H1 (cell line): ENCODE measurements around the gene INPP5A. TPM values are rescaled to one million over a fixed set of nuclear protein-coding genes. Genes with fewer than 3 reads are reported as not detected.

Experiments used
- CTCF ChIA-PET: fragments of 300-600 bp; sonication (Branson Sonifier 250); formaldehyde crosslinking; loops from one replicate; lab custom pipeline; 2021; ENCODE audit not compliant: partially characterized antibody; lab: Charles Lee
- POLR2A ChIA-PET: fragments of 300-600 bp; sonication (Branson Sonifier 250); formaldehyde crosslinking; loops from one replicate; lab custom pipeline; 2021; ENCODE audit warnings: inconsistent platforms; ENCODE audit not compliant: partially characterized antibody; lab: Charles Lee
- DNase-seq, 2 experiments: peaks; one replicate each; pipeline versions ENCODE4 v3.0.0 to v3.0.0-alpha.2; 2010 to 2022; ENCODE audit warnings: low spot score in 2 of 2, low read depth in 1 of 2, mixed read lengths in 1 of 2
- FAIRE-seq: peaks from 2 replicates; lab custom pipeline; 2011; peaks lifted over from hg19 to GRCh38; lab: Jason Lieb, UNC
- H2AFZ ChIP-seq: 2 replicates; pipeline ENCODE4 v1.8.1; 2012; ENCODE audit warnings: low read length, inconsistent platforms
- H2AK5ac ChIP-seq: 2 replicates; pipeline ENCODE4 v1.6.1; 2013; ENCODE audit warnings: low read depth, low read length
- H2BK120ac ChIP-seq: replicated peaks from 2 replicates; pipeline ENCODE3; 2013; ENCODE audit warnings: low read depth, low read length, inconsistent platforms
- H2BK12ac ChIP-seq: 2 replicates; pipeline ENCODE4 v1.6.1; 2013; ENCODE audit warnings: low read depth, low read length
- H2BK15ac ChIP-seq: 2 replicates; pipeline ENCODE4 v1.6.1; 2013; ENCODE audit warnings: low read length
- H2BK20ac ChIP-seq: 2 replicates; pipeline ENCODE4 v1.6.1; 2013; ENCODE audit warnings: low read length
- H2BK5ac ChIP-seq: 2 replicates; pipeline ENCODE4 v1.6.1; 2013; ENCODE audit warnings: low read depth, low read length
- H3K14ac ChIP-seq: 2 replicates; pipeline ENCODE4 v1.6.1; 2013; ENCODE audit warnings: inconsistent platforms; ENCODE audit not compliant: insufficient read length
- H3K18ac ChIP-seq: 2 replicates; pipeline ENCODE4 v1.6.1; 2013; ENCODE audit warnings: low read length; ENCODE audit errors: extremely low read depth
- H3K23ac ChIP-seq: 2 replicates; pipeline ENCODE4 v1.6.1; 2013; ENCODE audit warnings: inconsistent platforms; ENCODE audit not compliant: insufficient read length
- H3K23me2 ChIP-seq: 2 replicates; pipeline ENCODE4 v1.6.1; 2013; ENCODE audit warnings: low read depth, low read length
- H3K27ac ChIP-seq: 2 replicates; pipeline ENCODE4 v1.6.1; 2011; ENCODE audit warnings: low read depth, low read length, inconsistent platforms
- H3K27me3 ChIP-seq, 4 experiments: replicated peaks in 1 of 4; 1 replicate in 1 of 4; 2 replicates in 3 of 4; pipeline versions ENCODE4 v1.6.1 to v1.8.1; 2011 to 2013; ENCODE audit warnings: low read length in 3 of 4, mild to moderate bottlenecking in 3 of 4, inconsistent platforms in 2 of 4, mixed read lengths in 2 of 4, moderate library complexity in 1 of 4; ENCODE audit not compliant: control insufficient read depth in 3 of 4, insufficient read depth in 3 of 4; ENCODE audit errors: extremely low read depth in 1 of 4
- H3K36me3 ChIP-seq, 4 experiments: 2 replicates each; pipeline versions ENCODE4 v1.6.1 to v1.8.1; 2011 to 2013; ENCODE audit warnings: mild to moderate bottlenecking in 4 of 4, low read length in 3 of 4, moderate library complexity in 2 of 4, control low read depth in 1 of 4, inconsistent platforms in 1 of 4; ENCODE audit not compliant: insufficient read depth in 4 of 4, control insufficient read depth in 2 of 4
- H3K4ac ChIP-seq: replicated peaks from 2 replicates; pipeline ENCODE3; 2013; ENCODE audit warnings: low read length, low read depth, mixed read lengths, inconsistent platforms; ENCODE audit not compliant: insufficient read length
- H3K4me1 ChIP-seq, 4 experiments: replicated peaks in 1 of 4; 1 replicate in 1 of 4; 2 replicates in 3 of 4; pipeline versions ENCODE4 v1.6.1 to v1.8.1; 2011 to 2013; ENCODE audit warnings: low read length in 3 of 4, inconsistent platforms in 2 of 4, mixed read lengths in 1 of 4; ENCODE audit not compliant: insufficient read depth in 4 of 4, control insufficient read depth in 3 of 4
- H3K4me2 ChIP-seq, 2 experiments: 2 replicates each; pipeline versions ENCODE4 v1.6.1 to v1.8.1; 2011 to 2013; ENCODE audit warnings: low read depth in 2 of 2, low read length in 2 of 2, control low read depth in 1 of 2, inconsistent platforms in 1 of 2, mild to moderate bottlenecking in 1 of 2; ENCODE audit not compliant: insufficient read depth in 1 of 2
- H3K4me3 ChIP-seq, 4 experiments: fragments of 200-600, 300-600 bp in 1 of 4; sonication (generic), shearing (Covaris generic), sonication (Bioruptor Twin) in 1 of 4; 2 replicates each; pipeline versions ENCODE4 v1.5.1 to v1.8.1; 2011 to 2016; ENCODE audit warnings: low read length in 4 of 4, low read depth in 3 of 4, control low read depth in 2 of 4, inconsistent platforms in 2 of 4, mild to moderate bottlenecking in 2 of 4, mixed read lengths in 1 of 4, moderate library complexity in 1 of 4; ENCODE audit not compliant: insufficient read depth in 2 of 4; ENCODE audit errors: extremely low read depth in 1 of 4
- H3K56ac ChIP-seq: replicated peaks from 2 replicates; pipeline ENCODE3; 2013; ENCODE audit warnings: low read depth, mild to moderate bottlenecking, mixed read lengths, low read length, inconsistent platforms; ENCODE audit not compliant: insufficient read length
- H3K79me1 ChIP-seq: 2 replicates; pipeline ENCODE4 v1.6.1; 2013; ENCODE audit warnings: low read depth, low read length, control low read depth
- H3K79me2 ChIP-seq, 2 experiments: 2 replicates each; pipeline versions ENCODE4 v1.6.1 to v1.8.1; 2012 to 2013; ENCODE audit warnings: low read length in 2 of 2, mild to moderate bottlenecking in 2 of 2, inconsistent platforms in 1 of 2; ENCODE audit not compliant: insufficient read depth in 2 of 2, control insufficient read depth in 1 of 2
- H3K9ac ChIP-seq, 4 experiments: replicated peaks in 1 of 4; 1 replicate in 1 of 4; 2 replicates in 3 of 4; pipeline versions ENCODE4 v1.6.1 to v1.8.1; 2011 to 2013; ENCODE audit warnings: low read depth in 3 of 4, low read length in 3 of 4, control low read depth in 2 of 4, mild to moderate bottlenecking in 2 of 4, moderate library complexity in 2 of 4, inconsistent platforms in 1 of 4; ENCODE audit errors: extremely low read depth in 1 of 4
- H3K9me3 ChIP-seq, 2 experiments: 2 replicates each; pipeline versions ENCODE4 v1.6.1 to v1.8.1; 2012 to 2013; ENCODE audit warnings: mild to moderate bottlenecking in 2 of 2, moderate library complexity in 2 of 2, control low read depth in 1 of 2, inconsistent platforms in 1 of 2, low read depth in 1 of 2, low read length in 1 of 2, mixed read lengths in 1 of 2; ENCODE audit not compliant: insufficient read depth in 2 of 2
- H4K20me1 ChIP-seq, 2 experiments: replicated peaks in 1 of 2; 2 replicates each; pipeline versions ENCODE3 to v1.8.1; 2011 to 2013; ENCODE audit warnings: inconsistent platforms in 2 of 2, low read length in 2 of 2, mild to moderate bottlenecking in 1 of 2; ENCODE audit not compliant: insufficient read depth in 2 of 2, control insufficient read depth in 1 of 2
- H4K5ac ChIP-seq: 2 replicates; pipeline ENCODE4 v1.6.1; 2013; ENCODE audit warnings: low read length, low read depth, mixed read lengths, inconsistent platforms; ENCODE audit not compliant: insufficient read length
- H4K8ac ChIP-seq: 2 replicates; pipeline ENCODE4 v1.8.0; 2013; ENCODE audit warnings: mild to moderate bottlenecking, moderate library complexity, low read length, inconsistent platforms; ENCODE audit not compliant: insufficient read depth; ENCODE audit errors: extremely low read depth
- H4K91ac ChIP-seq: replicated peaks from 2 replicates; pipeline ENCODE3; 2013; ENCODE audit warnings: low read length, mixed read lengths, inconsistent platforms; ENCODE audit not compliant: insufficient read length
- ASH2L ChIP-seq: fragments of 200-600, 300-600 bp; sonication (generic); IDR thresholded peaks from one replicate; pipeline ENCODE4 v1.7.1; 2017; ENCODE audit warnings: low read length
- ATF2 ChIP-seq: IDR thresholded peaks from 2 replicates; pipeline ENCODE4 v1.6.1; 2012; ENCODE audit warnings: low read length, inconsistent platforms
- CHD1 ChIP-seq: IDR thresholded peaks from 2 replicates; pipeline ENCODE4 v1.6.1; 2012; ENCODE audit warnings: low read depth, low read length, improper control_type of control experiment
- POU5F1 ChIP-seq: IDR thresholded peaks from 2 replicates; pipeline ENCODE4 v1.6.1; 2011; ENCODE audit warnings: low read depth, mild to moderate bottlenecking, low read length, moderate library complexity
- RFX5 ChIP-seq: IDR thresholded peaks from 2 replicates; pipeline ENCODE4 v1.6.1; 2011; ENCODE audit warnings: low read depth, low read length, improper control_type of control experiment, borderline replicate concordance
- RNF2 ChIP-seq: fragments of 200-900, 300-1000 bp; sonication (generic); IDR thresholded peaks from 2 replicates; pipeline ENCODE4 v1.7.1; 2016; ENCODE audit warnings: borderline replicate concordance, low read depth, mild to moderate bottlenecking, antibody characterized with exemption, low read length; ENCODE audit not compliant: poor library complexity, severe bottlenecking; ENCODE audit errors: missing control alignments
- SIX5 ChIP-seq: IDR thresholded peaks from 2 replicates; pipeline ENCODE4 v1.6.1; 2011; ENCODE audit warnings: mild to moderate bottlenecking, low read depth, low read length
- YY1 ChIP-seq: IDR thresholded peaks from 2 replicates; pipeline ENCODE4 v1.6.1; 2011; ENCODE audit warnings: low read depth, mild to moderate bottlenecking, low read length
- WGBS, 2 experiments: shearing (Covaris generic) in 1 of 2; methylation state at CpG; one replicate each; pipeline versions ENCODE4 v1.1.6 to v1.1.7; 2013 to 2015; ENCODE audit warnings: low lambda C conversion rate in 2 of 2, mixed read lengths in 2 of 2, inconsistent platforms in 1 of 2, low coverage in 1 of 2, missing lambda C conversion rate in 1 of 2; ENCODE audit not compliant: insufficient replicate concordance in 2 of 2, insufficient coverage in 1 of 2, insufficient read length in 1 of 2; ENCODE audit errors: extremely low coverage in 1 of 2, missing lambda C conversion rate in 1 of 2; 5-methylcytosine and 5-hydroxymethylcytosine counted together
- polyA plus RNA-seq, 7 experiments: library from polyadenylated mRNA; depleted of rRNA in 3 of 7; stranded (reverse) in 5 of 7; unstranded in 2 of 7; fragments of >200 nt in 5 of 7; fragments of 200-250 nt in 2 of 7; gene quantifications; 1 replicate in 5 of 7; 2 replicates in 1 of 7; 4 replicates in 1 of 7; pipeline versions ENCODE4 v1.2.1 to v1.2.3, GENCODE V29; 2011 to 2013; ENCODE audit warnings: missing spikeins in 2 of 7, mixed read lengths in 2 of 7
- total RNA-seq: library from RNA; stranded (reverse); fragmentation: NEBNext Ultra II Directional; extraction: Animal tissue kit (Norgen Biotek cat#: 25700); gene quantifications from 2 replicates; pipeline ENCODE4 v1.2.1, GENCODE V29; 2021

INPP5A gene
- total and polyA plus RNA-seq, 2 of the 8 experiments (the other 6 are each of a cell fraction or from before 2014, with no cell fraction given) = 19.7 to 27.5 TPM

- no peak overlapping the region for H3K18ac ChIP-seq
- no peak overlapping the region for H2AFZ ChIP-seq
- H3K4ac ChIP-seq = no peak overlapping the region
- CTCF ChIA-PET = interaction anchor here (0.7 to 1.8 kb wide), 5 partner anchors 11 to 49 kb away, joined by 3 to 5 read pairs (median 3); no protein-coding TSS in a partner anchor
- no peak overlapping the region for H2BK12ac ChIP-seq
- no peak overlapping the region for H3K4me2 ChIP-seq
- WGBS, 2 experiments = 77% methylated on average over 32 of the region's 32 CpGs; no CpG with 5 or more reads in 1 of the 2 experiments
- no peak overlapping the region for H3K4me3 ChIP-seq
- no peak overlapping the region for H2BK20ac ChIP-seq
- no peaks in the 10 kb centered on the region; a peak in 1 of 7 replicates for H3K27me3 ChIP-seq
- no peak for DNase-seq
- TF ChIP-seq YY1 (no peak), SIX5 (no peak), CHD1 (no peak), RNF2 (no peak), ATF2 (no peak), RFX5 (no peak), ASH2L (no peak), POU5F1 (no peak)
- TF ChIP-seq, all 59 proteins: peak for 0
- Histone ChIP-seq H2BK120ac (no peak overlapping the region), H4K5ac (no peak overlapping the region), H3K23me2 (no peaks in the 10 kb centered on the region; the same call in 1 of the 2 replicates), H4K91ac (no peak overlapping the region), H2AK5ac (no peak overlapping the region), H4K8ac (no peak overlapping the region), H3K9ac (no peak overlapping the region), H3K9me3 (no peaks in the 10 kb centered on the region), H3K23ac (no peak overlapping the region), H3K14ac (no peak overlapping the region), H2BK15ac (no peak overlapping the region), H4K20me1 (peaks cover 1% of the 10 kb centered on the region in 2 experiments), H2BK5ac (no peak overlapping the region), H3K27ac (no peak overlapping the region), H3K79me1 (no peaks in the 10 kb centered on the region), H3K4me1 (no peaks in the 10 kb centered on the region), H3K56ac (no peak overlapping the region), H3K36me3 (no peaks in the 10 kb centered on the region), H3K79me2 (no peaks in the 10 kb centered on the region)
- no peak for FAIRE-seq
- POLR2A ChIA-PET = no interaction called here
These were observed 34.9 kb upstream of the INPP5A start for GRCh38 chr10:132502544-132503300.
